NCI-H128 (cell line): Measurements from ENCODE around the gene MLLT11.

Experiments used
- DNase-seq: peaks from one replicate; lab custom pipeline; 2025; ENCODE audit not compliant: unreplicated experiment; lab: John Stamatoyannopoulos, UW

The MLLT11 gene, protein sequence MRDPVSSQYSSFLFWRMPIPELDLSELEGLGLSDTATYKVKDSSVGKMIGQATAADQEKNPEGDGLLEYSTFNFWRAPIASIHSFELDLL

DNA sequence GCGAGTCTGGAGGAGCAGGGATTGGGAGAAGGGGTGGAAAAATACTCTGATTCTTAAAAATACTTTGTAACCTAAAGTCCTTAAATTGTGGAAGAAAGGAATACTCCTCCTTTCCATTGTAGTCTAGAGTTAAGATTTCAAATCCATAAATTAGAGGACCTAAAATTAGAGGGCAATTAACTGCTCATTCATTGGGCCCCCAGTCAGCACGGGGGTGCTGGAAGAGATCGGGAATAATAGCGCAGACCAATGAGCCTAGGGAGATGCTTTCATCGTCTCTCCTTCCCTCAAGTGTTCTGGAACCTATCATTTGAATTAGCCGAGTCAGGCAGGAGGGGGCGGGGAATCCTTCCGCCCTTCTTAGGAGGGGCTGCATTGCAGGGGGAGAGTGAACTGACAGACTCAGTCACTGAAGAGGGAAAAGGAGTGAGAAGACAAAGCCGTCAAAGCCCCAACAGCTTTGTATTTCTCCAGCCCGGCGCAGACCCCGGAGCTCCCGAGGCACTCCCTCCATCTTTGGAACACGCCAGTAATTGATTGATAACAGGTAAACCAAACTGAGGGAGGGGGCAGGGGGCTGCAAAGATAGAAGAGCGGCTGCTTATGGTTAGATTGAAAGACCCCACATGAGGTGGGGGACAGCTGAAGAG is at the start of gene MLLT11:
TSS of gene MLLT11 (plus strand) at position 391 of the 650 bp plus-strand sequence. CDS start 6,828 bp downstream, outside the sequence.
- DNase-seq = peak; percentile 65

DNA sequence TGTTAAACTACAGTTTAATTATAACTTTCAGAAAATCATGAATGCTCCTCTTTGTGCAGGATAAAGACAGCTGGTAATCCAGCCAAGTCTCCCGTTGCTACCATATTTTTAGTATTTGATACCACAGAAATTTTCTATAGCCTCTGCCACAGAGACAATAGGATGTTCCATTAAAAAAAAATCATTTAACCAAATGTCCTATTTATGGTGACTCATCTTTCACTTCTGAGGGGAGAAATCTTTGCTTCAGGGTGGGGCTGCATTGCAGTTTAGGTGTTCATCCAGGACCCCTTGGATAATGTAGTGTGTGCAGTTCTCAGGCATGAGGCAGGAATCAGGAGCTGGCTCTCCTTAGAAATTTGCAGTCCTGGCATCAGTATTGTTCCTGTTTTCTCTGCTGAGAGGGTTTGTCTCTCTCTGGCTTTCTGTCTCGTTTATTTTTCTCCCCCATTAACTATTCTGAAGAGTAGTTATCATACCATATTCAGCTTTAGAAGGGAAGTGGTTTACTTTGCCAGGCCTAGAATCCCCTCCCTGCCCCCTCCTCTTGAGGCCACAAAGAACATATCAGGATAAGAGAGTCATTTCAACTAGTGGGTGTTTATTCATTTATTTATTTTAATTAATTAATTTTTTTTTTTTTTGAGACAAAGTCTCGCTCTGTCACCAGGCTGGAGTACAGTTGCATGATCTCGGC is 48.9 kb upstream of the MLLT11 start:
- DNase-seq = no peak

DNA sequence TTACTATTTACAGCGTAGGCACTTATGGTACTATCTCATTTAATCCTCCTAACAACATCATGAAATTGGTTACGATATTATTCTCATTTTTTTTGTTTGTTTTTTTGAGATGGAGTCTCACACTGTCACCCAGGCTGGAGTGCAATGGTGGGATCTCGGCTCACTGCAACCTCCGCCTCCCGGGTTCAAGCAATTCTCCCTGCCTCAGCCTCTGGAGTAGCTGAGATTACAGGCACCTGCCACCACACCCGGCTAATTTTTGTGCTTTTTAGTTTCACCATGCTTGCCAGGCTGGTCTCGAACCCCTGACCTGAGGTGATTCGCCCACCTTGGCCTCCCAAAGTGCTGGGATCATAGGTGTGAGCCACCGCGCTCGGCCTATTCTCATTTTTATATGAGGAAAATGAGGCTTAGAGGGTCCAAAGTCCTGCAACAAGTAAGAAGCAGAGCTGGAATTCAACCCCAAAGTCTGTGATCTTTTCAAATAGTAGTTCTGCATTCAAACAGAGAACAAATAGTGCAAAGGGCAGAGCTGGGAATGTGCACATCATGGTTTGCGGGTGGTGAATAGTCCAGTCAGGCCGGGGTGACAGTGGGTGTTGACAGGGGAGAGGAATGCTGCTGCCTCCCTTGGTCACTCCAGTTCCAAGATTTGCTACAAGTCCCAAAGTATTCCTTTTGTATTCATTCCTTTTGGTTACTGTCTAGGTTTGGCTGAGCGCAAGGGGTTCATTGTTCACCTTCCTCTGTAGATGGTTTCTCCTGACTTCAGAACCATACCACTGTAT is 47.3 kb upstream of the MLLT11 start:
- no peak for DNase-seq

DNA sequence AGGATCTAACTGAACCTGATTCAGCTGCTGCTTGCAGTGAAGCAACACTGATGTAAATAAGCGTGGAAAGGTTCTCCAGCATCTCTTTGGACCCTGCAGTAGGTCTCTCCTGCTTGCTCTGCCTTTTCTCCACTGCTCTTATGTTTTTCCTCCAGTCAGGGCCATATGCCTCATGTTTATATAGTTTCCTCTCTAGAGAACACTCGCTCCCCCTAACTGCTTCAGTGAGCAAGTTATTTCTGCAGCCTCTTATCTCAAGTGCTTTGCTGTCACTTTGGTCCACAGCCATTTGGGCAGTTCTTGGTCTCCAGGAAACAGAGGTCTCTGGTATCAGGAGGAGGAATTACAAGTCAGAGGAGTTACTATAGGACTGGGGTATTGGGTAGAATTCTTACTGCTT is 46.7 kb upstream of the MLLT11 start:
- peak; percentile 24 for DNase-seq

DNA sequence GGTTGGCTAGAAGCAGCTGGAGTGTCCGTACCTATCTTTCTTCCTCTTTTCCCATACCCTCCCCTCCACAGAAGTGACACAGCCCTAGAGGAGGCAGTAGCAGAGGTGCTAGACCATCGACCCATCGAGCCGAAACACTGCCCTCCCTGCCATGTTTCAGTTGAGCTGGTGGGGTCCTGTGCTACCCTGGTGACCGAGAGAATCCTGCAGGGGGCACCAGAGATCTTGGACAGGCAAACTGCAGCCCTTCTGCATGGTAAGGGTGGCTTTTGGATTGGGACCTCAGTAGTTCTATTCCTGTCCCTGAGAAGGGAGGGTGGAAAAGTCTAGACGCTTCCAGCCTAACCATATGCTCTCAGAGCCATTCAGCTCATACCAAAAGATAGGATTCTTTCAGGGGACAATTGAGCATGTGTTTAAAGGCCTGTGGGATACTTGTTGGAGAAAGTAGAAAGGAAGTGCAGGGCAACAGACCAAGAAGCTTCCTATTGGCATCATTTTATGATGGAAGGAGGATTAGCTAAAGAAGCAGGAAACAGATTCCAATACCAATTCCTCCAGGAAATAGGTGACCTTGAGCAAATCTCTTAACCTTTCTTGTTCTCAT is 35.6 kb upstream of the MLLT11 start:
- DNase-seq = peak; percentile 54

DNA sequence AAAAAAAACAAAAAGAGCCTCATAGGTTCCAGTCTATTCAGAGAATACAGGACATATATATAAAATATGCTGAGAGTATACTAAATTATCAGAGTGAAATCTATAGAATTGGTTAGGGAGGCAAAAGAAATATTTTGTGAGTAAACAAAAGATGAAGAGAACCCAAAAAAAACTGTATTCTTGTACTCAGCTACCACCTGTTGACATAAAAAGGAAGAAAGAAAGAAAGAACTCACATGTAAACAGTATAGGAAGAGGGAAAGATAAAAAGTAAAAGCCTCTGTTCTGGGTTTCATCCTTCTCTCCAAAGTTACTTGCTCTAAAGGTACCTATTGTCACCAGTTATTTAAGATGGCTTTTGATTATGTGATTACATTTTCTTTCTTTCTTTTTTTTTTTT is 33.7 kb upstream of the MLLT11 start:
- DNase-seq = no peak

DNA sequence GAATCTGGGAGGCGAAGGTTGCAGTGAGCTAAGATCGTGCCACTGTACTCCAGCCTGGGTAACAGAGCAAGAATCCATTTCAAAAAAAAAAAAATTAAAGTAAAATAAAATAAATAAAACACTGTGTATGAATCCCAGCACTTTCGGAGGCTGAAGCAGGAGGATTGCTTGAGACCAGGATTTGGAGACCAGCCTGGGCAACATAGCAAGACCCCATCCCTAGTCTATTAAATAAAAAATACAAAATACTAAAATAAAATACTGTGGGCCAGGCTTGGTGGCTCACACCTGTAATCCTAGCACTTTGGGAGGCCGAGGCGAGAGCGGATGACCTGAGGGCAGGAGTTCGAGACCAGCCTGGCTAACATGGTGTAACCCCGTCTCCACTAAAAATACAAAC is 28.0 kb upstream of the MLLT11 start:
- DNase-seq = no peak

DNA sequence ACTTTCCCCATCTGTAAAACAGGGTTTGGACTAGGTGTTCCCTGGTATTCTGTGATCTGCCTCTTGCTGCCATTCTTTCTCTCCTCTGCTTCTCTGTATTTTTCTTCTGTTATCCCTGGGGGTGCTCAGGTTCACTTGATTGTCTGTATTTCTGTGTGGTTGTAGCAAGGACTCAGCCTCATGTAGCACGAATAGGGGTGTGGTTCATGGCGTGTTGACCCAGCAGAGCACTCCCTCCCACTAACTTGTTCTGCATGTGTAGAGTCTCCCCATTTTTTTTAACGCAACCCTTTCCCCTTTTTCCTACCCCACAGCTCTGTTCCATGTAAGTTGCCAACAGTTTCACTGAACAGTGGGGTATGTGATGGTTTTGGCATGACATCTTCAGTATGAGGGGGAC is 25.0 kb upstream of the MLLT11 start:
- no peak for DNase-seq

DNA sequence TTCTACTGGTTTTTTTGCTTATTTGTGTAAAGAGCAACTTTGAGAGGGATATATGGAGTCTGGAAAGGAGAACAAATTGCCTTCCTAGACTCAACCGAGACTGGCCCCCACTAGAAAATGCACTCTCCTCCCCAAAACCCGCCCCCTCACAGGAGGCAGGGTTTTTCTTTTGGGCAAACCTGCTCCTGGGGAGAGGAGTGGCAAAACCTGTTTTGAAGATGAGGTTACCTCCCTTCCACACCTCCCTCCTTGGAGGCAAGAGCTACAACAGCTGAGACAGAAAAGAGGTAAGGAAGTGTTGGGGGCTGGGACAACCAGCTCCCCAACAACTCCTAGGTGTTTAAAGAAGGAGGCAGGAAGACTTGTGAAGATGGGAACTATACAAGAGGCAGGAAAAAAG is 23.8 kb upstream of the MLLT11 start, which contains the start of gene BNIPL:
TSS of gene BNIPL (plus strand) at position 231 of the 400 bp plus-strand sequence. CDS start at position 371, 140 bp downstream.
- no peak for DNase-seq

DNA sequence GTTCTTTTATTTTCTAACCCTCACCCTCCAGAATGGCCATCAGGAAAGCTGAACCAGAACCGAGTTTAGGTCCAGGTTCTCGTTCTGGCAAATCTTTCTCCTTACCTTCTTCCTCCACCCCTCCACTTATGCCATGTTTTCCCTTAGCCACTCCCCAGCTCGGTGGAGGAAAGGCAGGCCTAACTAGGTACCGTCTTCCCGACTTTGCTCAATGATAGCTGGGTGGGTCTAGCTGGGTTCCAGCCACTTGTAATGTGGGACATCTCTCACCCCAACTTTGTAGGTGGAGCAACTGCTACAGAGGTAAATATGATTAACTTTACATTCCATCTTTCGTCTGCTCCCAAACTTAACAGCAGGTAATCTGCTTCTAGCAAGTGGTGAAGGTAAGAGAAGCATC is 23.2 kb upstream of the MLLT11 start:
- DNase-seq = no peak

DNA sequence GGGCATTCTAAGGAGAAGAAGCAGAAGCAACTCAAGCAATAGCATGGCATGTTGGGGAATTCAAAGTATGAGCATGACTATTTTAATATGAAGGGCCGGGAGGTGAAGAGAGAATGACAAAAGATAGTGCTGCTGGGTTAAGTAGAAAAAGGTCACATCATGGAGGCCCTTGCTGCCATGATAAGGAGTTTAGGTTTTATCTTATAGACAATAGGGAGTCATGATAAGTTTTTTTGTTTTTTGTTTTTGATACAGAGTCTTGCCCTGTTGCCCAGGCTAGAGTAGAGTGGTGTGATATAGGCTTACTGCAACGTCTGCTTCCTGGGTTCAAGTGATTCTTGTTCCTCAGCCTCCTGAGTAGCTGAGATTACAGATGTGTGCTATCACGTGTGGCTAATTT is 20.7 kb upstream of the MLLT11 start:
- no peak for DNase-seq

DNA sequence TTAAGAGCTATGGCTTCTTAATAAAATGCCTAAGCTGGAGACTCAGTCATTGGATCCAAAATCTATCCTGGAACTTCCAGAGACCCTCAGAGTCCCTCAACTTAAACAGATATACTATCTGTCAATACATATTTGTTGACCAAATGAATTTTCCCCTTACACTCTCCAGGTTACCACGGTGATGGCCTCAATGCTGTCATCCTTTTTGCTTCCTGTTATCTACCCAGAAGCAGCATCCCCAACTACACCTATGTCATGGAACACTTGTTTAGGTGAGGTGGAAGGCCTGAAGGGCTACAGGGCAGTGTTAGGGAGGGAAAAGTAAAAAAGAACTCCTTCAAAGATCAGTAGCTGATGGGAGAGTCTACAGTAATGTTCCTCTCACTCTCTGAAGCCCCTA is 17.0 kb upstream of the MLLT11 start:
- DNase-seq = no peak

DNA sequence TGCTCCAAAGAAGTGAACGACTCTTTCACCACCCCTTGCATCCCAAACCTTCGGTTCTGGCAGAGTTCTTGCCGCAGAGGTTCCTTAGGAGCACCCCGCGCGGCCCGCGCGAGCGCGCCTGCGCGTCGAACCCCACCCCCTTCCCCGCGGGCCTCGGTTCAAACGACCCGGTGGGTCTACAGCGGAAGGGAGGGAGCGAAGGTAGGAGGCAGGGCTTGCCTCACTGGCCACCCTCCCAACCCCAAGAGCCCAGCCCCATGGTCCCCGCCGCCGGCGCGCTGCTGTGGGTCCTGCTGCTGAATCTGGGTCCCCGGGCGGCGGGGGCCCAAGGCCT is 12.6 kb upstream of the MLLT11 start, which contains the start of gene C1orf56:
TSS of gene C1orf56 (plus strand) at position 161 of the 334 bp plus-strand sequence. CDS start at position 258, 97 bp downstream.
- DNase-seq = peak; percentile 69

DNA sequence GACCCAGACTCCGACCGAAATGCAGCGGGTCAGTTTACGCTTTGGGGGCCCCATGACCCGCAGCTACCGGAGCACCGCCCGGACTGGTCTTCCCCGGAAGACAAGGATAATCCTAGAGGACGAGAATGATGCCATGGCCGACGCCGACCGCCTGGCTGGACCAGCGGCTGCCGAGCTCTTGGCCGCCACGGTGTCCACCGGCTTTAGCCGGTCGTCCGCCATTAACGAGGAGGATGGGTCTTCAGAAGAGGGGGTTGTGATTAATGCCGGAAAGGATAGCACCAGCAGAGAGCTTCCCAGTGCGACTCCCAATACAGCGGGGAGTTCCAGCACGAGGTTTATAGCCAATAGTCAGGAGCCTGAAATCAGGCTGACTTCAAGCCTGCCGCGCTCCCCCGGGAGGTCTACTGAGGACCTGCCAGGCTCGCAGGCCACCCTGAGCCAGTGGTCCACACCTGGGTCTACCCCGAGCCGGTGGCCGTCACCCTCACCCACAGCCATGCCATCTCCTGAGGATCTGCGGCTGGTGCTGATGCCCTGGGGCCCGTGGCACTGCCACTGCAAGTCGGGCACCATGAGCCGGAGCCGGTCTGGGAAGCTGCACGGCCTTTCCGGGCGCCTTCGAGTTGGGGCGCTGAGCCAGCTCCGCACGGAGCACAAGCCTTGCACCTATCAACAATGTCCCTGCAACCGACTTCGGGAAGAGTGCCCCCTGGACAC is 12.1 kb upstream of the MLLT11 start:
- DNase-seq = no peak

DNA sequence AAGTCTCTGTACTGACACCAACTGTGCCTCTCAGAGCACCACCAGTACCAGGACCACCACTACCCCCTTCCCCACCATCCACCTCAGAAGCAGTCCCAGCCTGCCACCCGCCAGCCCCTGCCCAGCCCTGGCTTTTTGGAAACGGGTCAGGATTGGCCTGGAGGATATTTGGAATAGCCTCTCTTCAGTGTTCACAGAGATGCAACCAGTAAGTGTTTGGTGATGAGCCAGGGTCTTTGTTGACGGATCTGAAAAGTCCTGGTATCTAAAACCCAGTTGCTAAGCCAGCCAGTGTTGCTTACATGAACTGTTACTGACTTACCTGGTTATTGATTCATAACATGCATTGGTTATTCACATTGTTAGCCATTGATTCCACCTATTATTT is 11.6 kb upstream of the MLLT11 start:
- no peak for DNase-seq

DNA sequence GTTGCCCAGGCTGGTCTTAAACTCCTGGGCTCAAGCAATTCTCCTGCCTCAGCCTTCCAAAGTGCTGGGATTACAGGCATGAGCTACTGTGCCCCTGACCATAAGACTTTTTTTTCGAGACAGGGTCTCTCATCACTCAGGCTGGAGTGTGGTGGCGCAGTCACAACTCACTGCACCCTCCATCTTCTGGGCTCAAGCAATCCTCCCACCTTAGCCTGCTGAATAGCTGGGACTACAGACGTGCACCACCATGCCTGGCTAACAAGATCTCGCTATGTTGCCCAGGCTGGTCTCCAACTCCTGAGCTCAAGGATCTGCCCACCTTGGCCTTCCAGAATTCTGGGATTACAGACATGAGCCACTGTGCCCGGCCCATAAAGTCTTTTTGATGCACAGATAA is 10.7 kb upstream of the MLLT11 start:
- DNase-seq = no peak

DNA sequence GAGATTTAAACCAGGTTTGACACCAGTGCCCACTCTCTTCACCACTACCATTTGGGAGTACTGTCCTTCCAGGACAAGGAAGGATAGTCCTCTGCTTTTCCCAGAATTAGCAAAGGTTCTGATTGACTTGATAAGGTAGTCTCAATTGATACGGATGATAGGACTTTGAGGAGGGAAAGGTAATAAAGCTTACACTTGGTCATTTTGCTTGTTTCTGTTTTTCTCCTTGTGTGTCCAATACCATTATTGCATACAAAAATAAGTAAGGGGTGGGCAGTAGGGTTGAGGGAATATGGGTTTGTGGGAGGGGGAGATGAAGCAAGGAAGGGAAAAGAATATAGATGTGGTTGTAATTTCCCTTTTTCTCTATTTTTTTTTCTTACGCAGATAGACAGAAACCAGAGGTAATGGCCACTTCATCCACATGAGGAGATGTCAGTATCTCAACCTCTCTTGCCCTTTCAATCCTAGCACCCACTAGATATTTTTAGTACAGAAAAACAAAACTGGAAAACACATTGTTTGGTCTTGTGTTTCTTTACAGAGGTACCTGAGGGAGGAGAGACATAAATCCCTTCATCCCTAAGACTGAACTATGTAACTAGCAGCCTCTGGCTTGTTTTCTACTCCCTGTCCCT is 10.0 kb upstream of the MLLT11 start:
- DNase-seq = no peak

DNA sequence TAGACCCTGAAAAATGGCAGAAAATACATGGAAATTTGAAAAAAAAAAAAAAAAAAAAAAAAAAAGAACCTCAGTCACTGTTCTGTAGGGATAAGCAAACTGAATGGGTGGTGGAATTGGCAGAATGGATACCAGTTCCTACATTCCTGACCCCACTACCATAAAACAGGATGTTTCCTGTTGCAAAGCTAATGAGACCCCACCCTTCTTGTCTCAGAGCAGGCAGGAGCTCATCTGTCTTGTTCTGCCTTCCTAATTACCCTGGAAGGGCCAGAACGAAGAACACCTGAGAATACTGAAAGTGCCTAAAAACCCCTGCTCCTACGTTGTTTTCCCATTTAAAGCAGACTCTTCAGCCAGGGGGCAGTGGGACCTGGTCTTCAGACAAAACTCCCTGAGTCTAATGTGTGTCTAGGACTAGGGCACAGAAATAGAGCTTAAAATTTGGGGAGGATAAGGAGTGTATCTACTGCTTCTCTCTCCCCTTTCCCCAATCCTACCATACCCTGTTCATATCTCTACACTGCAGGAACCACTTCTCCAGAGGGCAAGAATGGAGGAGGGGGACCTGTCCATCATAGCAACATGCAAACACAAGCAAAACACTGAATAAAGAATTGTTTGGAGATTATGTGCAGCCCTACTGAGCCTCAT is 8.7 kb upstream of the MLLT11 start:
- DNase-seq = no peak

DNA sequence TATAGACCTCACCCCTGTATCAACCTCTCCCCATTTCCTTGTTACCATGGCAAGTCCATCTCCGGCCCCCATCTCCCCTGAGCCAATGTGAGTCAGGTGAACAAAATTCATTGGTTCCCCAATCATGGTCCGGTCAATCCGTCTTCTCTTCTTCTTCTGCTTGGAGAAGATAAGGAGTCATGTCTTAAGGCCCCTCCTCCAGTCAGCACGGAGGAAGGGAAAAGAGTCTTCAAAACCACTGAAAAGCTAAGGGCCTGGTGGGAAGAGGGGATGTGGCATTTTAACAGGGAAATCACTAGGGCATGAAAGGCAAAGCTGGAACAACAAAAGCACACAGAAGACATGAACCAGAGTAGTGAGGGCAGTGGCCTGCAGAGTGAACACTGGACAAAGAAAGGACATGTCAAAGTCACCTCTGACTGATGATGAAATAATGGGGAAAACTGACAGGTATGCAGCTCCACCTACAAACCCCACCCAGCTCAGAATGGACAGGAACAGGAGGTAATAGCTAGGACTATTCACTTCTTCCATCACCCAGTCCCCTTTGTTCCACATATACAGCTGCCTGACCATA is 5.1 kb upstream of the MLLT11 start:
- DNase-seq = no peak
